Measurements from ENCODE around the gene ENGASE.

Gene ENGASE

DNA sequence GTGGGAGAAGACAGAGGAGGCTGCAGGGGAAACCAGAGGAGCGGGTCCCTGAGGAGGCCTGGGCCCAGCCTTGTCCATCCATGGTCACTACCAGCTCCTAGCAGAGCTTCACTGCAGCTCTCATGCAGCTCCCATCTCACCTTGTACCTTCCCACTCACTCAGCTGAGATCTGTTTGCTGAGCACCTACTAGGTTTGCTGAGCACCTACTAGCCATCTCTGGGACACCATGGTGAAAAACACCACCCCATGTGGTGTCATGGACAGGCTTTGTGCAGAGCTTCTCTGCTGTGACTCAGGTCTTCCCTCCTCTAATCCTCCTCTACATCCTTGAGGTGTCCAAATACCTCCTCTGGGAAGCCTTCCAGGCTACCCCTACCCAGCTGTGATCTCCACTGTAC is 58.6 kb downstream of the ENGASE start:
- TF ChIP-seq, protein P1, sequence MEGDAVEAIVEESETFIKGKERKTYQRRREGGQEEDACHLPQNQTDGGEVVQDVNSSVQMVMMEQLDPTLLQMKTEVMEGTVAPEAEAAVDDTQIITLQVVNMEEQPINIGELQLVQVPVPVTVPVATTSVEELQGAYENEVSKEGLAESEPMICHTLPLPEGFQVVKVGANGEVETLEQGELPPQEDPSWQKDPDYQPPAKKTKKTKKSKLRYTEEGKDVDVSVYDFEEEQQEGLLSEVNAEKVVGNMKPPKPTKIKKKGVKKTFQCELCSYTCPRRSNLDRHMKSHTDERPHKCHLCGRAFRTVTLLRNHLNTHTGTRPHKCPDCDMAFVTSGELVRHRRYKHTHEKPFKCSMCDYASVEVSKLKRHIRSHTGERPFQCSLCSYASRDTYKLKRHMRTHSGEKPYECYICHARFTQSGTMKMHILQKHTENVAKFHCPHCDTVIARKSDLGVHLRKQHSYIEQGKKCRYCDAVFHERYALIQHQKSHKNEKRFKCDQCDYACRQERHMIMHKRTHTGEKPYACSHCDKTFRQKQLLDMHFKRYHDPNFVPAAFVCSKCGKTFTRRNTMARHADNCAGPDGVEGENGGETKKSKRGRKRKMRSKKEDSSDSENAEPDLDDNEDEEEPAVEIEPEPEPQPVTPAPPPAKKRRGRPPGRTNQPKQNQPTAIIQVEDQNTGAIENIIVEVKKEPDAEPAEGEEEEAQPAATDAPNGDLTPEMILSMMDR (IDR thresholded peaks at IDR 0.05; ENCODE audit: insufficient read depth, low read length, poor library complexity, severe bottlenecking), result no peak
- no peak overlapping the region for H3K4me3 ChIP-seq (replicated peaks; ENCODE audit: low read depth, low read length)
- no peaks in the 10 kb centered on the region for H3K36me3 ChIP-seq (ENCODE audit: control insufficient read depth, insufficient read depth, low read length)
- H3K27me3 ChIP-seq (replicated peaks; ENCODE audit: control insufficient read depth, insufficient read depth, low read length), result no peaks in the 10 kb centered on the region; the same call in 1 of the 2 replicates
- DNase-seq (ENCODE audit: extremely low read depth, insufficient read length), result no peak

DNA sequence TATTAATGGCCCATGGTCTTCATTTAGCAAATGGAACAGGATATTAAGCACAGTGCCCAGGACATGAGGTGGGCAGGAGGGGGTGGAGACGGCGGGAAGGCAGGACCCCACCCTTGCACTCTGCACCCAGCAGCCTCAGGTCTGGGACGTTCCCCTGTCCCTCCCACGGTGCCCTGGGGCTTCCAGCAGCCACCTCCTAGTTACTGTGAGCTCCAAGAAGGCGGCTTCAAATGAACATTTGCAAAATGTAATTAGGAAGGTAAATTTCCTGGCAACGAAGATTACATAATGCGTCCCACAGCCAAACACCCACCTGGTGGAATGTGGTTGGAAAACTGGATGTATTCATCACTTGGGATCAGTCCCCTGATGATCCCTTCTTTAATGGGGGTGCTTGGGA is 59.4 kb downstream of the ENGASE start:
- Histone ChIP-seq H3K27me3 (replicated peaks; ENCODE audit: control insufficient read depth, insufficient read depth, low read length) (no peaks in the 10 kb centered on the region; the same call in 1 of the 2 replicates), H3K36me3 (ENCODE audit: control insufficient read depth, insufficient read depth, low read length) (no peaks in the 10 kb centered on the region), H3K4me3 (replicated peaks; ENCODE audit: low read depth, low read length) (no peak overlapping the region)
- no peak for DNase-seq (ENCODE audit: extremely low read depth, insufficient read length)
- TF ChIP-seq, protein P1 (IDR thresholded peaks at IDR 0.05; ENCODE audit: insufficient read depth, low read length, poor library complexity, severe bottlenecking), result no peak

DNA sequence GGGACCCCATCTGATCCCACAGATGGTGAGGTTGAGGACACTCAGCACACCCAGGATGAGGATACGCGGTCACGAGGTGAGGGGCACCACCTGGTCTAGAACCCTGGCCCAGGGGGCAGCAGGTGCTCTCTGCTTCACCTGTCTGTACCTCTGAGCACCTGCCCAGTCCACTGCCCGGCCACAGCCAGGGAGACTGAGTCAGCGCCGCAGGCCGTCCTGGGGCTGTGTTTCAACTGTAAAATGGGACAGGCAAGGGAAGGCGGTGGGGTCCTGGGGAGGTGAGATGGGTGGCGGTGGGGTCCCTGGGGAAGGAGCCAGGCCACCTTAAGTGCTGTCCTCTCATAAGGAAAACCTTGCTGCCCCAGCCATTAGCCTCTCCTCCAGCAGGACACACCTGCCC is 60.4 kb downstream of the ENGASE start:
- Histone ChIP-seq H3K27me3 (replicated peaks; ENCODE audit: control insufficient read depth, insufficient read depth, low read length) (no peaks in the 10 kb centered on the region; the same call in 1 of the 2 replicates), H3K4me3 (replicated peaks; ENCODE audit: low read depth, low read length) (no peak overlapping the region), H3K36me3 (ENCODE audit: control insufficient read depth, insufficient read depth, low read length) (no peaks in the 10 kb centered on the region)
- TF ChIP-seq, protein P1 (IDR thresholded peaks at IDR 0.05; ENCODE audit: insufficient read depth, low read length, poor library complexity, severe bottlenecking), result no peak
- DNase-seq (ENCODE audit: extremely low read depth, insufficient read length), result no peak

DNA sequence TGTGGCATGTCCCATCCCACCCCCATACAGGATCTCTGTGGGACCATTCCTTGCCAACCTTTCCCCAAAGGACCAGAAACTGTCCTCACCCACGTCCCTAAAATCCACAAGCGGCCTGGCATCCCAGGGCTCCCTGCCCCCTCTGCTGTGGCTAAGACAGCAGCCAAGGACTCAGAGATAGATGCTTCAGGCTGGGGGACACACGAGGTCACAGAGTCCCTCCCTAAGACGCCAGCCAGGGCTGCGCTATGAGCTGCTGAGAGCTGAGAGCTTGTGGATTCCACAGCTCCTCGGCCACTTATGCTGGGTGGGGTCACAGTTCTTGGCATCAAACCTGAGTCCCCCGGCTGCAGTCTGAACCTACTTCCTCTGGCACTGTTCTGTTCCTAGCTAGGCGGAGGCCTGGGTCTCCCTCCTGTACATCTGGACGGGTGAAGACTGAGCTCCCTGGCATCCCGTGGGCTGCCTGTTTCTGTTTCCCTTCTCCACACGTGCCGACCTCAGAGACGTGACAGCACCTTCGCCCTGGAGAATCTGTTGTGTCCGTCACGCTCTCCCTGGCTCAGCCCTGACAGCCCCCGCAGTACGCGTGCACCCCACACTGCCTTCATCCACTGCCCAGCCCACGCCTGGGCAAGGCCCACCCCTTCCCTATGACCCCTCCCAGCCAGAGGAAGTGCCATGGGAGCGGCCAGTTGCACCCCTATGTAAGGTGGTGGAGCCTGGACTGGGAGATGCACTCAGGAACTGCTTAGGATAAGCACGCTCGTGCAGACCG is 61.2 kb downstream of the ENGASE start:
- no peak for DNase-seq (ENCODE audit: extremely low read depth, insufficient read length)
- no peak overlapping the region for H3K4me3 ChIP-seq (replicated peaks; ENCODE audit: low read depth, low read length)
- H3K27me3 ChIP-seq (replicated peaks; ENCODE audit: control insufficient read depth, insufficient read depth, low read length), result no peaks in the 10 kb centered on the region; the same call in 1 of the 2 replicates
- H3K36me3 ChIP-seq (ENCODE audit: control insufficient read depth, insufficient read depth, low read length), result no peaks in the 10 kb centered on the region
- TF ChIP-seq, protein P1 (IDR thresholded peaks at IDR 0.05; ENCODE audit: insufficient read depth, low read length, poor library complexity, severe bottlenecking), result no peak

Data from GM06990 (cell line).